HS-5 (cell line): ENCODE results near the gene LARP4B.

Source experiments
- DNase-seq: peaks from one replicate; pipeline ENCODE4 v3.0.0-alpha.2; 2012; ENCODE audit warnings: low read depth

Gene LARP4B

GRCh38 chr10:923844-924523, 7.5 kb downstream of the LARP4B start:
- no peak for DNase-seq

GRCh38 chr10:921471-922414, 9.8 kb downstream of the LARP4B start:
- DNase-seq, result no peak

- DNase-seq, result no peak
These were observed 11.1 kb downstream of the LARP4B start for GRCh38 chr10:920450-920849.

GRCh38 chr10:919481-919880, 12.0 kb downstream of the LARP4B start:
- no peak for DNase-seq

- DNase-seq, result no peak
These were observed 13.5 kb downstream of the LARP4B start for GRCh38 chr10:917999-918398.

- DNase-seq, result no peak
These were observed 14.1 kb downstream of the LARP4B start for GRCh38 chr10:917416-917720.

GRCh38 chr10:916716-917415, 14.6 kb downstream of the LARP4B start:
- DNase-seq, result no peak

- DNase-seq, result no peak
These were observed 21.7 kb downstream of the LARP4B start for GRCh38 chr10:909831-910230.

GRCh38 chr10:905972-906371, 25.5 kb downstream of the LARP4B start:
- no peak for DNase-seq

GRCh38 chr10:905503-905902, 26.0 kb downstream of the LARP4B start:
- no peak for DNase-seq

- DNase-seq, result no peak
These were observed 27.1 kb downstream of the LARP4B start for GRCh38 chr10:904403-904802.

GRCh38 chr10:898141-898540, 33.4 kb downstream of the LARP4B start:
- no peak for DNase-seq

- no peak for DNase-seq
These were observed 34.5 kb downstream of the LARP4B start for GRCh38 chr10:896982-897381.

GRCh38 chr10:895324-895723, 36.2 kb downstream of the LARP4B start:
- no peak for DNase-seq

- no peak for DNase-seq
These were observed 52.6 kb downstream of the LARP4B start for GRCh38 chr10:878895-879294.

- DNase-seq, result no peak
These were observed 53.2 kb downstream of the LARP4B start for GRCh38 chr10:878333-878759.

GRCh38 chr10:876438-876837, 55.1 kb downstream of the LARP4B start:
- DNase-seq, result no peak

GRCh38 chr10:873020-873419, 58.5 kb downstream of the LARP4B start:
- DNase-seq, result no peak

GRCh38 chr10:871951-872403, 59.5 kb downstream of the LARP4B start:
- no peak for DNase-seq

- no peak for DNase-seq
These were observed 60.8 kb downstream of the LARP4B start for GRCh38 chr10:870564-871166.

- DNase-seq, result no peak
These were observed 62.3 kb downstream of the LARP4B start for GRCh38 chr10:869171-869570.

- no peak for DNase-seq
These were observed 63.7 kb downstream of the LARP4B start for GRCh38 chr10:867807-868206.
